GM21528 (cell line): ENCODE data around the gene MYO10.
"Not testable (repeated sequence)": the region's sequence is repeated elsewhere in the genome, so short reads cannot be mapped to it uniquely, and the experiment has no call there.

Experiments
- ATAC-seq: cut with Tn5 transposase; IDR thresholded peaks from one replicate; pipeline ENCODE4 v1.9.1; 2021; ENCODE audit warnings: mild to moderate bottlenecking, moderate library complexity; ENCODE audit not compliant: unreplicated experiment, low FRiP score

Gene MYO10

GRCh38 chr5:16656561-16657191, 279.4 kb downstream of the MYO10 start:
- no peak for ATAC-seq

- ATAC-seq: no peak
Measured at GRCh38 chr5:16654647-16655334, 281.3 kb downstream of the MYO10 start.

- not testable (repeated sequence) for ATAC-seq
Measured at GRCh38 chr5:16648739-16649138, 287.3 kb downstream of the MYO10 start.

- no peak for ATAC-seq
Measured at GRCh38 chr5:16644301-16644889, 291.7 kb downstream of the MYO10 start.

- ATAC-seq: no peak
Measured at GRCh38 chr5:16642867-16643266, 293.2 kb downstream of the MYO10 start.

GRCh38 chr5:16639206-16639605, 296.9 kb downstream of the MYO10 start:
- ATAC-seq: no peak

GRCh38 chr5:16628376-16628775, 307.7 kb downstream of the MYO10 start:
- no peak for ATAC-seq

GRCh38 chr5:16626696-16627264, 309.3 kb downstream of the MYO10 start:
- peak; percentile 75 for ATAC-seq

GRCh38 chr5:16625096-16625495, 311.0 kb downstream of the MYO10 start:
- no peak for ATAC-seq

- no peak for ATAC-seq
Measured at GRCh38 chr5:16619136-16619535, 317.0 kb downstream of the MYO10 start.

GRCh38 chr5:16618138-16618897, 317.8 kb downstream of the MYO10 start:
- no peak for ATAC-seq

- no peak for ATAC-seq
Measured at GRCh38 chr5:16617274-16617968, 318.7 kb downstream of the MYO10 start.

- ATAC-seq: peak; percentile 76
Measured at GRCh38 chr5:16616536-16617273, 319.4 kb downstream of the MYO10 start, which contains the start of gene RETREG1. RETREG1 (minus strand) TSS chr5:16616997; CDS start chr5:16616971, 26 bp downstream.

GRCh38 chr5:16615741-16616535, 320.1 kb downstream of the MYO10 start:
- peak; percentile 2 for ATAC-seq

GRCh38 chr5:16612007-16612406, 324.1 kb downstream of the MYO10 start:
- ATAC-seq: no peak
